DOHH2 (cell line): ENCODE results near the gene PEA15.

Experiments used
- H3F3A ChIP-seq: fragments of 200-600 bp; sonication (generic), shearing (Covaris generic); 2 replicates; pipeline ENCODE4 v1.6.0; 2016; ENCODE audit warnings: antibody characterized with exemption, mild to moderate bottlenecking; ENCODE audit not compliant: control insufficient read depth, insufficient read depth
- H3K27ac ChIP-seq: fragments of 200-600 bp; sonication (generic); 2 replicates; pipeline ENCODE4 v1.5.1; 2014; ENCODE audit warnings: low read depth, mild to moderate bottlenecking, low read length, moderate library complexity
- H3K27me3 ChIP-seq: fragments of 200-600 bp; sonication (generic); 2 replicates; pipeline ENCODE4 v1.6.1; 2014; ENCODE audit warnings: mild to moderate bottlenecking, low read length, mixed read lengths; ENCODE audit not compliant: control insufficient read depth
- H3K36me3 ChIP-seq: fragments of 200-600 bp; sonication (generic); 2 replicates; pipeline ENCODE4 v1.6.1; 2014; ENCODE audit warnings: mild to moderate bottlenecking, low read length, moderate library complexity, mixed read lengths; ENCODE audit not compliant: control insufficient read depth
- H3K4me1 ChIP-seq: fragments of 200-600 bp; sonication (generic); 2 replicates; pipeline ENCODE4 v1.6.1; 2014; ENCODE audit warnings: mild to moderate bottlenecking, low read length, mixed read lengths; ENCODE audit not compliant: control insufficient read depth
- H3K4me2 ChIP-seq: fragments of 200-600 bp; sonication (generic); 2 replicates; pipeline ENCODE4 v1.6.0; 2014; ENCODE audit warnings: mild to moderate bottlenecking, low read length, moderate library complexity
- H3K4me3 ChIP-seq: fragments of 200-600 bp; sonication (generic); 2 replicates; pipeline ENCODE4 v1.5.1; 2014; ENCODE audit warnings: mild to moderate bottlenecking, low read length, mixed read lengths
- H3K79me2 ChIP-seq: fragments of 200-600 bp; sonication (generic); 2 replicates; pipeline ENCODE4 v1.6.1; 2014; ENCODE audit warnings: mild to moderate bottlenecking, low read length, mixed read lengths; ENCODE audit not compliant: control insufficient read depth
- H3K9me2 ChIP-seq: fragments of 200-600 bp; sonication (generic); replicated peaks from 2 replicates; pipeline ENCODE4 v1.6.1; 2014; ENCODE audit warnings: mild to moderate bottlenecking, low read length, mixed read lengths; ENCODE audit not compliant: control insufficient read depth
- H3K9me3 ChIP-seq: fragments of 200-600 bp; sonication (generic); 2 replicates; pipeline ENCODE4 v1.6.1; 2014; ENCODE audit warnings: antibody characterized with exemption, low read length, mixed read lengths; ENCODE audit not compliant: control insufficient read depth, insufficient read depth
- H4K20me1 ChIP-seq: fragments of 200-600 bp; sonication (generic); 2 replicates; pipeline ENCODE4 v1.6.0; 2014; ENCODE audit warnings: low read depth, mild to moderate bottlenecking, antibody characterized with exemption, low read length, moderate library complexity; ENCODE audit not compliant: control insufficient read depth, insufficient read depth
- CTCF ChIP-seq: fragments of 200-600 bp; sonication (generic); IDR thresholded peaks from one replicate; pipeline ENCODE4 v1.5.1; 2014; ENCODE audit warnings: antibody characterized with exemption, mild to moderate bottlenecking, low read depth, low read length; ENCODE audit not compliant: poor library complexity, severe bottlenecking
- EZH2phosphoT487 ChIP-seq: fragments of 200-600 bp; sonication (generic); IDR thresholded peaks from 2 replicates; pipeline ENCODE4 v1.6.1; 2017; ENCODE audit warnings: borderline replicate concordance, mild to moderate bottlenecking, antibody characterized with exemption, low read length, moderate library complexity, mixed read lengths

The PEA15 gene

GRCh38 chr1:160232911-160233310, 27.7 kb downstream of the PEA15 start:
- Histone ChIP-seq H3K79me2 (no peaks in the 10 kb centered on the region), H3K9me3 (no peaks in the 10 kb centered on the region), H3K4me3 (no peak overlapping the region), H3F3A (no peaks in the 10 kb centered on the region), H3K9me2 (no peaks in the 10 kb centered on the region), H3K27ac (no peak overlapping the region), H3K4me2 (no peak overlapping the region), H3K4me1 (no peaks in the 10 kb centered on the region), H3K36me3 (peaks cover 84% of the 10 kb centered on the region), H3K27me3 (no peaks in the 10 kb centered on the region), H4K20me1 (no peaks in the 10 kb centered on the region)
- TF ChIP-seq EZH2phosphoT487 (no peak), CTCF (no peak)

- H4K20me1 ChIP-seq = no peaks in the 10 kb centered on the region
- 0 out of 2 replicates have a peak, but pooled peaks cover 2% of the 10 kb centered on the region for H3K79me2 ChIP-seq
- H3K9me3 ChIP-seq = no peaks in the 10 kb centered on the region
- H3K27ac ChIP-seq = no peak overlapping the region
- no peaks in the 10 kb centered on the region for H3K4me1 ChIP-seq
- H3K36me3 ChIP-seq = peaks cover 82% of the 10 kb centered on the region
- no peaks in the 10 kb centered on the region for H3K9me2 ChIP-seq
- no peak for TF ChIP-seq EZH2phosphoT487
- no peak for TF ChIP-seq CTCF
- no peak overlapping the region for H3K4me2 ChIP-seq
- no peak overlapping the region for H3K4me3 ChIP-seq
- H3K27me3 ChIP-seq = no peaks in the 10 kb centered on the region
- no peaks in the 10 kb centered on the region for H3F3A ChIP-seq
Observed at GRCh38 chr1:160236806-160237205, 31.6 kb downstream of the PEA15 start.

- H3K36me3 ChIP-seq = peaks cover 84% of the 10 kb centered on the region
- no peaks in the 10 kb centered on the region for H3K27me3 ChIP-seq
- H3K9me2 ChIP-seq = no peaks in the 10 kb centered on the region
- H3K4me3 ChIP-seq = no peak overlapping the region
- no peaks in the 10 kb centered on the region for H3F3A ChIP-seq
- H3K9me3 ChIP-seq = no peaks in the 10 kb centered on the region
- H3K4me2 ChIP-seq = no peak overlapping the region
- 0 out of 2 replicates have a peak, but pooled peaks cover 2% of the 10 kb centered on the region for H3K79me2 ChIP-seq
- no peaks in the 10 kb centered on the region for H3K4me1 ChIP-seq
- no peaks in the 10 kb centered on the region for H4K20me1 ChIP-seq
- no peak overlapping the region for H3K27ac ChIP-seq
- TF ChIP-seq CTCF (no peak), EZH2phosphoT487 (no peak)
Observed at GRCh38 chr1:160237558-160237957, 32.4 kb downstream of the PEA15 start.

GRCh38 chr1:160238408-160238807, 33.2 kb downstream of the PEA15 start:
- TF ChIP-seq CTCF (no peak), EZH2phosphoT487 (no peak)
- Histone ChIP-seq H3K27ac (no peak overlapping the region), H3K79me2 (peaks cover 2% of the 10 kb centered on the region; the same call in 1 of the 2 replicates), H3F3A (no peaks in the 10 kb centered on the region), H3K27me3 (no peaks in the 10 kb centered on the region), H3K9me3 (no peaks in the 10 kb centered on the region), H3K36me3 (peaks cover 84% of the 10 kb centered on the region), H3K4me2 (no peak overlapping the region), H3K4me1 (no peaks in the 10 kb centered on the region), H3K9me2 (no peaks in the 10 kb centered on the region), H4K20me1 (no peaks in the 10 kb centered on the region), H3K4me3 (no peak overlapping the region)
